GM21360 (cell line): Measurements from ENCODE around the gene SPTBN5.

Experiments used
- ATAC-seq: cut with Tn5 transposase; IDR thresholded peaks from one replicate; pipeline ENCODE4 v1.9.1; 2021; ENCODE audit warnings: mild to moderate bottlenecking, moderate library complexity; ENCODE audit not compliant: unreplicated experiment

Gene SPTBN5

DNA sequence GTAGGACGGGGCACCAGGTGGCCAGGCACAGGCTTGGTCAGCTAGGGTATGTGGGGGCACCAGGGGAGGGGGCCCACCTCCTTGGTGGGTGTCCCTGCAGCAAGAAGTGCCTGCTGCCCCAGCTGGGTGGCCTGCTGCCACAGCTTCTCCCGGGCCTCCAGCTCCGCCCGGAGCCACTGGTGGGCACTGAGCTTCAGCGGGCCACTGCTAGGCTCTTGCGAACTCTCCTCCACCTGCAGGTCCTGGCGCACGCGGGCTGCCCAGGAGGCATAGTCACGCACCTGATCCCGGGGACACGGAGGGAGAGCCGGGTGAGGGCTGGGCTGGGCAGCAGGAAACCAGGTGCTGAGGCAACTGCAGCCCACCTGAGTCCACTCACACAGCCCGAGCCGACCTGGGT lies 25.5 kb downstream of the SPTBN5 start:
- no peak for ATAC-seq

DNA sequence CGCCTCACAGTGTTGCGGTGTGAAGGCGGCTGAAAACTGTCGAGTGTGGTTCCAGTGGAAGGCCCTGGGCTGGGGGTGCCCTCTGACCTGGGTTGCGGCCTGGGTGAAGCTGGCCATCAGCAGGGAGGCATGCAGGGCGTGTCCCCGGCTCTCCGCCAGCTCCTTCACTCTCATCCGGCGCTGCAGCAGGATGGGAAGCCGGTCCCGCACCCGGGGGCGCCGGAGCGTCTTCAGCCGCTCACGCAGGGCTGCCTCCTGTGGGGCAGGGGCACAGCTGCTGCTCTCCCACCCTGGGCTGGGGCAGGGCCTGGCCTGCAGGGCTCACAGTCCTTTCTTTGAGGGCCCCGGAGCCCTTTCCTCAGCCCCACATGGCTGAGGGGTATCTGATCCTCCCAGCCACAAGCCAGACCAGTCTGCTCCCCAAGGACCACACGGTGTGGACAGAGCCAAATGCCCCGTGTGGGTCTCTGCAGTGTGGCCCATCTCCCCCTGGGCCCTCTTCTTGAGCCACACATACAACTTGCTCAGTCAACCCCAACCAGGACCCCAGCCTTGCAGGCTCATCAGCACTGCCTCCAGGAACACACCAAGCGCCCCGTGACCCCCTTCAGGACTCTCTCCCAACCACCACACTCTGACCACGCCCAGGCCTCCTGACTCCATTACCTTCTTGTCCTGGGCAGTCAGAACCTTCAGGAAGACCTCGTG lies 26.8 kb downstream of the SPTBN5 start:
- ATAC-seq = no peak

DNA sequence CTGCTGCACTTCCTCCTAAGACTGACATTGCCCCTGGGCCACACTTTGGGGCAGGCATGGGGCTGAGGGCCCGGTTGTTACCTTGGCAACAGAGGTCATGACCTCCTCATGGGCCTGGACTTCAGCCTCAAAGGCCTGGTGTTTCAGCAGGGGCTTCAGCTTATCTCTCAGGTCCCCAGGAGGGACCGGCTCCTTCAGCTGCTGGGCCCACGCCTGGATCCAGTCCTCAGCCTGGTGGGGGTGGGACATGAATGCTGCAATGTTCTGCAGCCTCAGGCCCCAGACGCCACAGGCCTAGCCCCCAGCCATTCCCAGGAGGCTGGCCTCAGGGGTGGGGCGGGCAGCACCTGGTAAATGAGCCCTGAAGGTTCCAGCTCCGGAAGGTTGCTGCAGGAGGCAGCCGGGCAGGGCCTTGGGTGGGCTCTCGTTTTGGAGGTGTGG lies 27.6 kb downstream of the SPTBN5 start:
- ATAC-seq = no peak

DNA sequence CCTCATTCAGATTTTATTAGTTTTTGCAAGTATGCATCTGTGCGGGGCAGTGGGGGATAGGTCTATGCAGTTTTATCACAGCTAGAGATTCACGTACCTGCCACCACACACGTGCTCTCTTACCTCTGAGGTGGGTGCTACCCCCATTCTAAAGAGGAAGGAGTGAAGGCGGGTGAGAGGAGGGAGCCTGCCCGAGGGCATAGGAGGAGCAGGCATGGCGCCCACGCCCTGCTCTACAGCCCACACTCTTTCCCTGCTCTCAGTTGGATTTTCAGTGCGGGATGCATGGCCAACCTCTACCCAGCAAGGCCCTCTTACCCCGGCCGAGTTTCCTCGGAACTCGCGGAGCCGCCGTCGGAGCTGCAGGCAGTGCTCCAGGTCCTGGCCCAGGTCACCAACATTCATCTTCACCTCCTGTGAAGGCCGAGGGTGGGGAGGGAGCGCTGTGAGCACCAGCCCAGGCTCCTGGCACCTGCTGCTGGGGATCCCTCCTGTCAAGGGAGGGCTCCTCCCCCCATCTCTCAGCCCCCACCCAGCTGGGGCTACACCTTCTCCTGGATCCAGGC lies 28.3 kb downstream of the SPTBN5 start:
- no peak for ATAC-seq

DNA sequence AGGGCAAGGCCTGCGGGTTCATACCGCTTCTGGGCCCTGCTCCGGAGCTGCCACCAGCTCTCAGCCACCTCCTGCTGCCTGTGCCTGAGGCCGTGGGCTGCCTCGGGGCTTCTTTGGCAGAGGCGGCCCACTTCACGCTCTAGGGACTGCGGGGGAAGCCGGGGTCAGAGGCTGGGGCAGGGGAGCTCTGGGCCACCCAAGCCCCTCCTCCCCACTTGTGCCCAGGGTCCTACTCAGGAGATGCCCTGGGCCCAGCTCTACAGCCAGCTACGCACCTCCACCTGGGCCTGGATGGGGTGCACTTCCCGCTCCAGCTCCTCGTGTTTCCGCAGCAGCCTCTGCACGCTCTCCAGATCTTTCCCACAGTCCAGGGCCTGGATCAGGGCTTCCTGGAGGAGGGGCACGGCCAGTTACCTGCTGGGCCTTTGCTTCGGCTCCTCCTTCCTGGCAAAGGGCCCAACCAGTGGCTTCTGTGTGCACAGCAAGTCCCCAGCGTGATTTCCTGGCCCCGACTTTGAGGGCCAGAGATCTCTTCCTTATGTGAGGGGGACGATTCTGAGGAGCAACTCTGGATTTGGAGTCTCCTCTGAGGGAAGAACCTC lies 31.2 kb downstream of the SPTBN5 start:
- ATAC-seq = no peak

GRCh38 chr15:41861736-41862356 lies 32.0 kb downstream of the SPTBN5 start:
- ATAC-seq = no peak

GRCh38 chr15:41860049-41860828 lies 33.6 kb downstream of the SPTBN5 start:
- ATAC-seq = no peak

- ATAC-seq = no peak
Measured at GRCh38 chr15:41858756-41859155, 35.1 kb downstream of the SPTBN5 start.

- ATAC-seq = no peak
Measured at GRCh38 chr15:41857316-41857715, 36.5 kb downstream of the SPTBN5 start.

DNA sequence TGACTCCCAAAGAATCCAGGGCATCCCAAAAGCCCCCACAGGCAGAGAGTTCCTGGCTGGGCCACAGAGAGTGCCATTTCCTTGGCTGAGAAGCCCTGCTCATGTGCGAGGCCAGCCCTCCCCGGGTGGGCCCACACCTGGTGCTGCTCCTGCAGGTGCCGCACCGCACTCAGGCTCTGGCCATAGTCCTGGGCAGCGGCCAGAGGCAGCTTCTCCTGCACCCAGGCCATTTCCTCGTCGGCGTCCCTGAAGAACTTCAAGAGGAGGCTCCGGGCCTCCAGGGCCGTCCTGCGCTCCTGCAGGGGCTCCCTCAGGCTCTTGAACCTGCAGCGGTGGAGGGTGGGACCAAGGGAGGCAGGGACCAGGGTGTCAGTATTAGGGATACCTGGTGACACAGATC lies 37.1 kb downstream of the SPTBN5 start:
- ATAC-seq = no peak

DNA sequence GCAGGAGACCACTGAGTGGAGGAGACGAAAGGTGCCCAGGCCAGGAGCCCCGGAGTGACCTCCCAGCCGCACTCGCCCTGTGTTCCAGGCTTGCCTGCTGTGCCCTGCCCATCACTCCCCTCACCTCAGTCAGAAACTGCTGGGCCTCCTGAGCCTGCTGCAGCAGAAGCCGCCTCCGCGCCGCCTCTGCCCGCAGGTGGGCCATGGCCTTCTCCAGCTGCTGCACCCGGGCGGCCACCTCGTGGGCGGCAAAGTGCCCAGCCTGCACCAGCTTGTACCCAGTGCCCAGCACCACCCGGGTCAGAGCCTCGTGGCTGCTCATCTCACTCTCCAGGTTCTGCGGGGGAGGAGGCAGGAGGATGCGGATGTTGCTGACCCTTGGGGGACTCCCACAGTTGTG lies 37.6 kb downstream of the SPTBN5 start:
- ATAC-seq = no peak

- ATAC-seq = no peak
Measured at GRCh38 chr15:41855261-41855961, 38.4 kb downstream of the SPTBN5 start.

- ATAC-seq = no peak
Measured at GRCh38 chr15:41854443-41854842, 39.4 kb downstream of the SPTBN5 start.

GRCh38 chr15:41853831-41854230 lies 40.0 kb downstream of the SPTBN5 start:
- ATAC-seq = no peak

- ATAC-seq = no peak
Measured at GRCh38 chr15:41852736-41853590, 40.9 kb downstream of the SPTBN5 start.

GRCh38 chr15:41851755-41852370 lies 42.0 kb downstream of the SPTBN5 start:
- no peak for ATAC-seq

DNA sequence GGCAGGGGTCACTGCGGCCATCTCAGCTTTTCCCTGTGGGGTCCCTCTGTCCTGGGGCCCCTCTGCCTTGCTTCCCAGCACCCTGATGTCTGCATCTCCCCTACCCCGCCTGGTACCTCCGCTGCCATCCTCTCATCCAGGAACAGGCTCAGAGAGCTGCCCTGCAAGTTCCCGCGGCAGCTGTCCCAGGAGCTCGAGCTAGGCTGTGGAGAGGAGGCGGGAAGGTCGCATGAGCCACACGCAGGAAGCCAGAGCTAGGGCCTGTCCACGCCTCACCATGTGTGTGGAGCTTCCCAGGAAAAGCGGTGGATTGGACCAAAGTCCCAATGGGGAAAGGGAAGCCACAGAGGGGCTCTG lies 42.7 kb downstream of the SPTBN5 start:
- ATAC-seq = no peak

DNA sequence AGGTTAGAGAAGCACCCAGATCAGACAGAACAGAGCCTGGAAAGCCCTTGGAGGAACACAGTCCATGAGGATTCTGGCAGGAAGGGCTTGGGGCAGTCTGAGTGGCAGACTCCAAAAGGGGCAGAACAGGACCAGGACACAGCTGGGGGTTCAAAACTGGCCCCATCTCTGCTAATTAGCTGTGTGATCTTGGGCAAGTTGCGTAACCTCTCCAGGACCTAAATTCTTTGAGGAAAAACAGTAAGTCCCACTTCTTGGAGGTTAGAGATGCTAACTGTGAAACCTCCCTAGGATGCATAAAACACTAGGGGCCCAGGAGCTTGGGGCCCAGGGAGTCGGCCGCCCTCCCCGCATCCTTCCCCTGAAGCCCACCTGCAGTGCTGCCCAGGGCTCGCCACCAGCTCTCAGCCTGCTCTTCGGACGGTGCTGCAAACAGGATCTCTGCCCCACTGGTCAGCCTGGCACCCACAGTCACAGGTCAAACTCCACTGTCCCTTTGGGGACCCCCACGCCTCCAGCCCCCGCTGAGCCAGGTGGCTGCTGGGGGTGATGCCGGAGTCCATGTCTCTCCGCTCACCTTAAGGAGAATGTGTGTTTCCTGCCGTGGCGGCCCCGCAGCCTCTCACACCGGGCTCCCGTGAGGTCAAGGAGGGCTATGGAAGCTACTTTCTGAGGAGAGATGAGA lies 43.2 kb downstream of the SPTBN5 start:
- no peak for ATAC-seq

DNA sequence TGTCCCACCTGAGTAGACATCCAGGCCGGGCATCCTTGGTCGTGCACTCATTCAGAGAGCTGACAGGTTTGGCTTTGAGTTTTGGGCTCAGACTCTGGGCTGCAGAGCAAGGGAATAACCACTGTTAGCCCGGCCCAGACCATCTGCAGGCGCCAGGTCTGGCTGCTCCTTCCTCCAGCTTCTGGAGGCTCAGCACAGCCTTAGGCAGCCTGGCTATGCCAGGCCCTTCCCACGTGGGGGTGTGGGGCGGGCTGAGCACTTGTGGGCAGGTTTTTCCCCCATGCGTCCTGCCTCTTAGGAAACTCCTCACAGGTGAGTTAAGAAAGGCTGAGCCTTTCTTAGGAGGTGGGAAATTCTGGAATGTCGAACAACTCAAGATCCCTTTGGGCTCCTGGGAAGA lies 44.0 kb downstream of the SPTBN5 start:
- no peak for ATAC-seq
